ENCODE results near the gene OLR1. TPM values are rescaled to one million over a fixed set of nuclear protein-coding genes. Genes with fewer than 3 reads are reported as not detected.
A peak's percentile ranks its signal among the peaks of the same experiment; 100 is the strongest.

OLR1 gene
- total RNA-seq, 2 donors from 2014 or later: not detected

GRCh38 chr12:10182354-10183049 is 10.6 kb upstream of the OLR1 start:
- H3K4me3 Mint-ChIP-seq: no peak overlapping the region
- ATAC-seq (replicated peaks in 1 of 2) (peak; percentile 54 to 79), DNase-seq (no peak)
- no peaks in the 10 kb centered on the region for H3K36me3 Mint-ChIP-seq (ENCODE audit: insufficient read depth in 2 of 2)
- peaks cover 43% of the 10 kb centered on the region for H3K27me3 Mint-ChIP-seq (ENCODE audit: low read depth)
- peaks cover 7% of the 10 kb centered on the region for H3K4me1 Mint-ChIP-seq (ENCODE audit: low read depth)
- H3K9me3 Mint-ChIP-seq: no peaks in the 10 kb centered on the region
- H3K27ac Mint-ChIP-seq: no peak overlapping the region

- peaks cover 42% of the 10 kb centered on the region for H3K27me3 Mint-ChIP-seq (ENCODE audit: low read depth)
- peaks cover 7% of the 10 kb centered on the region for H3K4me1 Mint-ChIP-seq (ENCODE audit: low read depth)
- no peak for ATAC-seq (replicated peaks in 1 of 2)
- no peak overlapping the region for H3K27ac Mint-ChIP-seq
- DNase-seq: no peak
- H3K9me3 Mint-ChIP-seq: no peaks in the 10 kb centered on the region
- H3K36me3 Mint-ChIP-seq (ENCODE audit: insufficient read depth in 2 of 2): no peaks in the 10 kb centered on the region
- H3K4me3 Mint-ChIP-seq: no peak overlapping the region
Observed at GRCh38 chr12:10179776-10180181, 7.8 kb upstream of the OLR1 start.

GRCh38 chr12:10178821-10179220 is 6.9 kb upstream of the OLR1 start, which contains the start of gene TMEM52B:
TSS of gene TMEM52B (plus strand) at chr12:10179032. CDS start at chr12:10179575, 543 bp downstream.
- ATAC-seq (replicated peaks in 1 of 2) (no peak), DNase-seq (no peak)
- H3K36me3 Mint-ChIP-seq (ENCODE audit: insufficient read depth in 2 of 2): no peaks in the 10 kb centered on the region
- H3K9me3 Mint-ChIP-seq: no peaks in the 10 kb centered on the region
- H3K4me3 Mint-ChIP-seq: no peak within 1 kb of the TSS
- no peak within 1 kb of the TSS for H3K27ac Mint-ChIP-seq
- peaks cover 32% of the 10 kb centered on the region for H3K27me3 Mint-ChIP-seq (ENCODE audit: low read depth)
- H3K4me1 Mint-ChIP-seq (ENCODE audit: low read depth): peaks cover 7% of the 10 kb centered on the region

- H3K27me3 Mint-ChIP-seq (ENCODE audit: low read depth): peaks cover 21% of the 10 kb centered on the region
- H3K27ac Mint-ChIP-seq: peak overlapping the region; percentile 10
- H3K36me3 Mint-ChIP-seq (ENCODE audit: insufficient read depth in 2 of 2): no peaks in the 10 kb centered on the region
- no peaks in the 10 kb centered on the region for H3K4me1 Mint-ChIP-seq (ENCODE audit: low read depth)
- DNase-seq: no peak
- no peaks in the 10 kb centered on the region for H3K9me3 Mint-ChIP-seq
- no peak for ATAC-seq (replicated peaks in 1 of 2)
- no peak overlapping the region for H3K4me3 Mint-ChIP-seq
Observed at GRCh38 chr12:10175846-10176636, 4.1 kb upstream of the OLR1 start.

- DNase-seq (no peak), ATAC-seq (replicated peaks in 1 of 2) (no peak)
- Mint-ChIP-seq H3K4me1 (ENCODE audit: low read depth) (no peaks in the 10 kb centered on the region), H3K27ac (no peak overlapping the region), H3K27me3 (ENCODE audit: low read depth) (peaks cover 21% of the 10 kb centered on the region), H3K4me3 (no peak overlapping the region), H3K9me3 (no peaks in the 10 kb centered on the region), H3K36me3 (ENCODE audit: insufficient read depth in 2 of 2) (no peaks in the 10 kb centered on the region)
Observed at GRCh38 chr12:10174986-10175614, 3.2 kb upstream of the OLR1 start.

GRCh38 chr12:10170216-10170615 is 1.7 kb downstream of the OLR1 start:
- no peak overlapping the region for H3K27ac Mint-ChIP-seq
- ATAC-seq (replicated peaks in 1 of 2) (no peak), DNase-seq (no peak)
- H3K4me1 Mint-ChIP-seq (ENCODE audit: low read depth): no peaks in the 10 kb centered on the region
- H3K4me3 Mint-ChIP-seq: no peak overlapping the region
- H3K9me3 Mint-ChIP-seq: no peaks in the 10 kb centered on the region
- peaks cover 14% of the 10 kb centered on the region for H3K27me3 Mint-ChIP-seq (ENCODE audit: low read depth)
- H3K36me3 Mint-ChIP-seq (ENCODE audit: insufficient read depth in 2 of 2): no peaks in the 10 kb centered on the region

GRCh38 chr12:10169104-10169503 is 2.8 kb downstream of the OLR1 start:
- ATAC-seq (replicated peaks in 1 of 2) (no peak), DNase-seq (no peak)
- no peaks in the 10 kb centered on the region for H3K4me1 Mint-ChIP-seq (ENCODE audit: low read depth)
- no peaks in the 10 kb centered on the region for H3K9me3 Mint-ChIP-seq
- H3K4me3 Mint-ChIP-seq: no peak overlapping the region
- H3K27ac Mint-ChIP-seq: no peak overlapping the region
- no peaks in the 10 kb centered on the region for H3K36me3 Mint-ChIP-seq (ENCODE audit: insufficient read depth in 2 of 2)
- peaks cover 14% of the 10 kb centered on the region for H3K27me3 Mint-ChIP-seq (ENCODE audit: low read depth)

GRCh38 chr12:10167599-10167998 is 4.3 kb downstream of the OLR1 start:
- Mint-ChIP-seq H3K4me3 (no peak overlapping the region), H3K36me3 (ENCODE audit: insufficient read depth in 2 of 2) (no peaks in the 10 kb centered on the region), H3K4me1 (ENCODE audit: low read depth) (no peaks in the 10 kb centered on the region), H3K27ac (no peak overlapping the region), H3K9me3 (no peaks in the 10 kb centered on the region), H3K27me3 (ENCODE audit: low read depth) (peaks cover 14% of the 10 kb centered on the region)
- ATAC-seq (replicated peaks in 1 of 2) (no peak), DNase-seq (no peak)

GRCh38 chr12:10165421-10165820 is 6.5 kb downstream of the OLR1 start:
- ATAC-seq (replicated peaks in 1 of 2) (no peak), DNase-seq (no peak)
- no peak overlapping the region for H3K27ac Mint-ChIP-seq
- H3K9me3 Mint-ChIP-seq: no peaks in the 10 kb centered on the region
- H3K4me3 Mint-ChIP-seq: no peak overlapping the region
- no peaks in the 10 kb centered on the region for H3K27me3 Mint-ChIP-seq (ENCODE audit: low read depth)
- H3K4me1 Mint-ChIP-seq (ENCODE audit: low read depth): no peaks in the 10 kb centered on the region
- no peaks in the 10 kb centered on the region for H3K36me3 Mint-ChIP-seq (ENCODE audit: insufficient read depth in 2 of 2)

- H3K4me3 Mint-ChIP-seq: no peak overlapping the region
- no peaks in the 10 kb centered on the region for H3K4me1 Mint-ChIP-seq (ENCODE audit: low read depth)
- no peak overlapping the region for H3K27ac Mint-ChIP-seq
- H3K36me3 Mint-ChIP-seq (ENCODE audit: insufficient read depth in 2 of 2): no peaks in the 10 kb centered on the region
- no peak for DNase-seq
- H3K27me3 Mint-ChIP-seq (ENCODE audit: low read depth): peaks cover 11% of the 10 kb centered on the region
- no peak for ATAC-seq (replicated peaks in 1 of 2)
- no peaks in the 10 kb centered on the region for H3K9me3 Mint-ChIP-seq
Observed at GRCh38 chr12:10163084-10163483, 8.8 kb downstream of the OLR1 start.

- Mint-ChIP-seq H3K27ac (no peak overlapping the region), H3K4me3 (no peak overlapping the region), H3K9me3 (no peaks in the 10 kb centered on the region), H3K27me3 (ENCODE audit: low read depth) (peaks cover 20% of the 10 kb centered on the region), H3K36me3 (ENCODE audit: insufficient read depth in 2 of 2) (no peaks in the 10 kb centered on the region), H3K4me1 (ENCODE audit: low read depth) (no peaks in the 10 kb centered on the region)
- DNase-seq (no peak), ATAC-seq (replicated peaks in 1 of 2) (no peak)
Observed at GRCh38 chr12:10160617-10161385, 11.1 kb downstream of the OLR1 start.

GRCh38 chr12:10159280-10159679 is 12.7 kb downstream of the OLR1 start:
- Mint-ChIP-seq H3K9me3 (no peaks in the 10 kb centered on the region), H3K27me3 (ENCODE audit: low read depth) (peaks cover 25% of the 10 kb centered on the region)

GRCh38 chr12:10158406-10158805 is 13.5 kb downstream of the OLR1 start:
- Mint-ChIP-seq H3K27me3 (ENCODE audit: low read depth) (peaks cover 28% of the 10 kb centered on the region), H3K9me3 (no peaks in the 10 kb centered on the region), H3K27ac (no peak overlapping the region), H3K36me3 (ENCODE audit: insufficient read depth in 2 of 2) (no peaks in the 10 kb centered on the region), H3K4me3 (no peak overlapping the region), H3K4me1 (ENCODE audit: low read depth) (peaks cover 9% of the 10 kb centered on the region)
- DNase-seq (no peak), ATAC-seq (replicated peaks in 1 of 2) (no peak)

More at GRCh38 chr12:10159280-10159679, 12.7 kb downstream of the OLR1 start:
- DNase-seq (no peak), ATAC-seq (replicated peaks in 1 of 2) (no peak)
- H3K36me3 Mint-ChIP-seq (ENCODE audit: insufficient read depth in 2 of 2): no peaks in the 10 kb centered on the region
- H3K4me1 Mint-ChIP-seq (ENCODE audit: low read depth): peaks cover under 1% of the 10 kb centered on the region
- H3K27ac Mint-ChIP-seq: no peak overlapping the region
- H3K4me3 Mint-ChIP-seq: no peak overlapping the region
